GM12878 (cell line): ENCODE measurements around the gene FAM222A. TPM values are rescaled to one million over a fixed set of nuclear protein-coding genes. Genes with fewer than 3 reads are reported as not detected.

Experiments
- ATAC-seq: fragments of 200-7000 bp; cut with Tn5 transposase; 3 replicates; pipeline ENCODE4 v1.9.1; 2020; ENCODE audit warnings: mild to moderate bottlenecking, moderate library complexity
- BruUV-seq: library from RNA; stranded (reverse); fragments of 400-500 nt; replicated peaks from 2 replicates; lab custom pipeline; 2021; lab: Mats Ljungman, UMichigan
- CTCF ChIA-PET: fragments of 300-600 bp; sonication (Branson Sonifier 250); formaldehyde crosslinking; extraction: SDS; loops from one replicate; lab custom pipeline; 2021; ENCODE audit warnings: inconsistent platforms; lab: Yijun Ruan, JAX
- POLR2A ChIA-PET: fragments of 350-600 bp; formaldehyde crosslinking; extraction: SDS; loops from one replicate; lab custom pipeline; 2021; ENCODE audit warnings: inconsistent platforms; lab: Charles Lee
- RAD21 ChIA-PET: fragments of 300-600 bp; sonication (Branson Sonifier 250); formaldehyde crosslinking; loops from one replicate; lab custom pipeline; 2023; ENCODE audit warnings: antibody characterized with exemption; ENCODE audit not compliant: unreplicated experiment; lab: Charles Lee
- SMC1A ChIA-PET: fragments of 300-600 bp; sonication (Branson Sonifier 250); formaldehyde crosslinking; loops from one replicate; lab custom pipeline; 2023; ENCODE audit not compliant: unreplicated experiment, uncharacterized antibody; lab: Charles Lee
- DNase-seq: peaks from one replicate; pipeline ENCODE4 v3.0.0-alpha.2; 2011; ENCODE audit warnings: low read depth, low spot score
- FAIRE-seq: peaks from 3 replicates; lab custom pipeline; 2011; peaks lifted over from hg19 to GRCh38; lab: Jason Lieb, UNC
- H2AFZ ChIP-seq: 2 replicates; pipeline ENCODE4 v1.6.0; 2011; ENCODE audit warnings: low read depth, low read length, control low read depth; ENCODE audit not compliant: control insufficient read depth
- H3K27ac ChIP-seq: 2 replicates; pipeline ENCODE4 v1.5.1; 2011; ENCODE audit warnings: control low read depth; ENCODE audit not compliant: control insufficient read depth, insufficient read depth
- H3K27me3 ChIP-seq, 2 experiments: replicated peaks in 1 of 2; 2 replicates each; pipeline versions ENCODE4 v1.6.0 to v1.6.1; 2011; ENCODE audit warnings: low read length in 1 of 2; ENCODE audit not compliant: control insufficient read depth in 2 of 2, insufficient read depth in 2 of 2
- H3K36me3 ChIP-seq, 2 experiments: 2 replicates each; pipeline ENCODE4 v1.5.1; 2011; ENCODE audit warnings: low read length in 1 of 2; ENCODE audit not compliant: control insufficient read depth in 2 of 2, insufficient read depth in 2 of 2
- H3K4me1 ChIP-seq: 2 replicates; pipeline ENCODE4 v1.6.1; 2011; ENCODE audit warnings: mild to moderate bottlenecking, low read length, moderate library complexity, mixed read lengths; ENCODE audit not compliant: control insufficient read depth, insufficient read depth
- H3K4me2 ChIP-seq: 2 replicates; pipeline ENCODE4 v1.6.0; 2011; ENCODE audit warnings: control low read depth; ENCODE audit not compliant: control insufficient read depth, insufficient read depth
- H3K4me3 ChIP-seq: fragments of 200-600 bp; sonication (generic); 2 replicates; pipeline ENCODE4 v1.5.1; 2016
- H3K79me2 ChIP-seq: 2 replicates; pipeline ENCODE4 v1.6.0; 2011; ENCODE audit warnings: low read length; ENCODE audit not compliant: control insufficient read depth, insufficient read depth
- H3K9ac ChIP-seq: 2 replicates; pipeline ENCODE4 v1.8.0; 2011; ENCODE audit warnings: low read length, control low read depth, mixed read lengths; ENCODE audit not compliant: control insufficient read depth, insufficient read depth
- H3K9me3 ChIP-seq: replicated peaks from 3 replicates; pipeline ENCODE4 v1.5.1; 2011; ENCODE audit warnings: mild to moderate bottlenecking, low read length; ENCODE audit not compliant: control insufficient read depth, insufficient read depth
- H4K20me1 ChIP-seq: 2 replicates; pipeline ENCODE4 v1.6.0; 2011; ENCODE audit not compliant: control insufficient read depth, insufficient read depth
- BRCA1 ChIP-seq: IDR thresholded peaks from 2 replicates; pipeline ENCODE4 v1.6.1; 2011; ENCODE audit warnings: low read depth, low read length, improper control_type of control experiment
- CEBPB ChIP-seq, 2 experiments: fragments of 150-350 bp in 1 of 2; IDR thresholded peaks; 2 replicates each; pipeline ENCODE4 v1.6.1; 2012 to 2014; ENCODE audit warnings: low read depth in 2 of 2, low read length in 2 of 2, borderline replicate concordance in 1 of 2, inconsistent platforms in 1 of 2
- CREB1 ChIP-seq: IDR thresholded peaks from 2 replicates; pipeline ENCODE4 v1.6.1; 2012; ENCODE audit warnings: low read depth, mild to moderate bottlenecking, inconsistent platforms
- DPF2 ChIP-seq: fragments of 450-650 bp; IDR thresholded peaks from 2 replicates; pipeline ENCODE4 v1.6.1; 2017; ENCODE audit warnings: mild to moderate bottlenecking
- EGR1 ChIP-seq, 2 experiments: IDR thresholded peaks; 1 replicate in 1 of 2; 2 replicates in 1 of 2; pipeline ENCODE4 v1.6.1; 2011 to 2012; ENCODE audit warnings: low read depth in 2 of 2, low read length in 2 of 2, borderline replicate concordance in 1 of 2, mild to moderate bottlenecking in 1 of 2, moderate library complexity in 1 of 2
- KAT2A ChIP-seq: conservative IDR thresholded peaks from 2 replicates; pipeline ENCODE4 v1.6.1; 2011; ENCODE audit warnings: low read depth, low read length; ENCODE audit not compliant: control insufficient read depth
- MEF2B ChIP-seq: fragments of 450-650 bp; IDR thresholded peaks from 2 replicates; pipeline ENCODE4 v1.6.1; 2018; ENCODE audit warnings: mild to moderate bottlenecking, moderate library complexity; ENCODE audit not compliant: partially characterized antibody, poor library complexity, severe bottlenecking
- NBN ChIP-seq: fragments of 450-650 bp; IDR thresholded peaks from 2 replicates; pipeline ENCODE4 v1.6.1; 2016
- NFYA ChIP-seq: IDR thresholded peaks from 2 replicates; pipeline ENCODE4 v1.6.1; 2011; ENCODE audit warnings: low read depth, mild to moderate bottlenecking, low read length, improper control_type of control experiment, borderline replicate concordance
- NR2C1 ChIP-seq: fragments of 450-650 bp; IDR thresholded peaks from 2 replicates; pipeline ENCODE4 v1.6.1; 2017; ENCODE audit warnings: antibody characterized with exemption, mild to moderate bottlenecking, moderate library complexity
- PML ChIP-seq: IDR thresholded peaks from 2 replicates; pipeline ENCODE4 v1.6.1; 2012; ENCODE audit warnings: low read length, inconsistent platforms
- RELA ChIP-seq: fragments of 450-650 bp; IDR thresholded peaks from 2 replicates; pipeline ENCODE4 v1.8.0; 2014; ENCODE audit warnings: borderline replicate concordance; ENCODE audit not compliant: partially characterized antibody
- SREBF1 ChIP-seq: IDR thresholded peaks from 2 replicates; pipeline ENCODE4 v1.6.1; 2012; ENCODE audit warnings: mild to moderate bottlenecking, low read length
- SRF ChIP-seq, 2 experiments: IDR thresholded peaks; 2 replicates each; pipeline ENCODE4 v1.6.1; 2011; ENCODE audit warnings: low read depth in 2 of 2, low read length in 2 of 2, mild to moderate bottlenecking in 1 of 2, moderate library complexity in 1 of 2
- TCF12 ChIP-seq: IDR thresholded peaks from 2 replicates; pipeline ENCODE4 v1.6.1; 2011; ENCODE audit warnings: low read depth, mild to moderate bottlenecking, low read length
- WGBS: methylation state at CpG from one replicate; pipeline ENCODE4 v1.1.6; 2016; ENCODE audit warnings: low lambda C conversion rate; ENCODE audit not compliant: insufficient replicate concordance, insufficient coverage; ENCODE audit errors: missing lambda C conversion rate; 5-methylcytosine and 5-hydroxymethylcytosine counted together
- in situ Hi-C: fragments of 300-500 bp; cut with MboI; formaldehyde crosslinking; loops from 9 replicates; pipeline ENCODE4 v1.14.3; 2018; ENCODE audit warnings: mixed read lengths
- intact Hi-C: fragments of 100-400 bp; cut with micrococcal nuclease; formaldehyde crosslinking; loops from one replicate; pipeline ENCODE4 v1.14.2; 2022; ENCODE audit not compliant: unreplicated experiment
- polyA plus RNA-seq, 11 experiments: library from polyadenylated mRNA; depleted of rRNA in 4 of 11; unstranded in 6 of 11; stranded (reverse) in 5 of 11; fragments of >200 nt; fragmentation: Nextera tagmentation in 4 of 11; fragmentation: Illumina TruSeq in 1 of 11; extraction: Ambion mirVana in 4 of 11; extraction: Trizol in 1 of 11; gene quantifications; 1 replicate in 1 of 11; 2 replicates in 10 of 11; pipeline versions ENCODE4 v1.2.1 to v1.2.3, GENCODE V29; 2011 to 2016; ENCODE audit warnings: inconsistent platforms in 2 of 11, missing spikeins in 2 of 11, low read depth in 1 of 11
- total RNA-seq, 4 experiments: library from RNA; depleted of rRNA in 3 of 4; stranded (reverse); fragments of >200 nt in 3 of 4; fragmentation: Illumina TruSeq in 1 of 4; extraction: Trizol in 1 of 4; gene quantifications; 2 replicates each; pipeline versions ENCODE4 v1.2.1 to v1.2.3, GENCODE V29; 2013 to 2021
- TF ChIP-seq, protein P1 (sequence below): IDR thresholded peaks from 2 replicates; pipeline ENCODE4 v1.6.1; 2012; ENCODE audit warnings: low read depth, low read length, improper control_type of control experiment
- TF ChIP-seq, protein P2 (sequence below): IDR thresholded peaks from 2 replicates; pipeline ENCODE4 v1.6.1; 2012; ENCODE audit warnings: low read depth, low read length, improper control_type of control experiment

Gene FAM222A
- total and polyA plus RNA-seq, 10 of the 15 experiments (the other 5 are each of a cell fraction or from before 2014, with no cell fraction given): 0.04 to 0.49 (median 0.14) TPM; not detected in 3

DNA sequence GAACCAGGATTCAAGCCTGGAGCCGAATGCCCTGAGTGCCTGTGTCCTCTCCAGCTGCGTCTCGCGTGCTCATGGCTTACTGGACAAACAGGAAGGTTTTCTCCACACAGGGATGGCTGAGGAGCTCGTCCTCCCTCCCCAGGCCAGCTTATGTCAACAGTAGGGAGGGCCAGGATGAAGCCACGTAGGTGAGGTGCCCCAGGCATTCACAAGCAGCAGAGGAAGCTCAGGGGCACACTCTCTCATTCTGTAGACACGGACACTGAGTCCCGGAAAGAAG lies 70.3 kb downstream of the FAM222A start:
- SMC1A ChIA-PET: no interaction called here
- CTCF ChIA-PET: no interaction called here
- Histone ChIP-seq H3K4me1 (no peaks in the 10 kb centered on the region), H3K9me3 (no peaks in the 10 kb centered on the region; the same call in 2 of the 3 replicates), H2AFZ (no peak overlapping the region), H3K4me2 (no peak overlapping the region), H3K4me3 (no peak overlapping the region), H3K27ac (no peak overlapping the region), H3K9ac (no peak overlapping the region), H3K79me2 (no peaks in the 10 kb centered on the region), H3K27me3 (peaks cover 0 to 4% of the 10 kb centered on the region in 2 experiments; a peak in 2 of 4 replicates), H4K20me1 (no peaks in the 10 kb centered on the region), H3K36me3 (no peaks in the 10 kb centered on the region)
- TF ChIP-seq BRCA1: no peak
- no peak for TF ChIP-seq CREB1
- TF ChIP-seq DPF2: no peak
- TF ChIP-seq EGR1 (IDR thresholded peaks at IDR 0.05; ENCODE audit: borderline replicate concordance in 1 of 2, low read depth in 2 of 2, low read length in 2 of 2): no peak
- no peak for TF ChIP-seq NBN
- no peak for TF ChIP-seq SREBF1
- no peak for TF ChIP-seq RELA
- no peak for FAIRE-seq
- intact Hi-C loops: no loop called here
- no peak for ATAC-seq
- RAD21 ChIA-PET: interaction anchor here (0.7 kb wide), 1 partner anchor 355 kb away, joined by 3 read pairs; no protein-coding TSS in a partner anchor
- 49% methylated on average over 8 of the region's 8 CpGs for WGBS
- no peak for DNase-seq
- POLR2A ChIA-PET: no interaction called here
- in situ Hi-C loops: no loop called here
- no TSS peak for BruUV-seq

DNA sequence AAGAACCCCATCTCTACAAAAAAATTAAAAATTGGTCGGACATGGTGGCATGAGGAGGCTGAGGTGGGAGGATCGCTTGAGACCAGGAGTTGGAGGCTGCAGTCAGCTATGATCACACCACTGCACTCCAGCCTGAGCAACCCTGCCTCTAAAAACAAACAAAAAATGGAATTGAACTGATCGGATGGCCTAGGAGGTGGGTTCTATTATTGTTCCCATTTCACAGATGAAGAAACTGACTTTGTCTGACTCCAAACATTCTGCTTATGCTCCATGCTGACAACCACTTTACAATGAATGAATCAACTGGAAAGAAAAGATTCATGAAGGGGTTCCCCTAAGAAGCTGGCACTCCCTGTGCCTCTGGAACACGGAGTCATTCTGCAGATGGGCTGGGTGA lies 72.2 kb downstream of the FAM222A start:
- Histone ChIP-seq H3K36me3 (no peaks in the 10 kb centered on the region), H3K4me1 (no peaks in the 10 kb centered on the region), H3K4me2 (no peak overlapping the region), H3K79me2 (no peaks in the 10 kb centered on the region), H4K20me1 (no peaks in the 10 kb centered on the region), H2AFZ (no peak overlapping the region), H3K9ac (no peak overlapping the region), H3K9me3 (no peaks in the 10 kb centered on the region; the same call in 2 of the 3 replicates), H3K27me3 (peaks cover 3 to 4% of the 10 kb centered on the region in 2 experiments; a peak in 3 of 4 replicates), H3K27ac (no peak overlapping the region), H3K4me3 (no peak overlapping the region)
- intact Hi-C loops (no loop called here), in situ Hi-C loops (no loop called here)
- no peak for FAIRE-seq
- ChIA-PET POLR2A (interaction anchor here (0.6 kb wide), 1 partner anchor 117 kb away, joined by 3 read pairs; no protein-coding TSS in a partner anchor), CTCF (no interaction called here), SMC1A (no interaction called here), RAD21 (no interaction called here)
- no peak for ATAC-seq
- DNase-seq: no peak
- WGBS: 30% methylated on average over 4 of the region's 4 CpGs
- no TSS peak for BruUV-seq
- TF ChIP-seq KAT2A: no peak
- TF ChIP-seq, protein P1, sequence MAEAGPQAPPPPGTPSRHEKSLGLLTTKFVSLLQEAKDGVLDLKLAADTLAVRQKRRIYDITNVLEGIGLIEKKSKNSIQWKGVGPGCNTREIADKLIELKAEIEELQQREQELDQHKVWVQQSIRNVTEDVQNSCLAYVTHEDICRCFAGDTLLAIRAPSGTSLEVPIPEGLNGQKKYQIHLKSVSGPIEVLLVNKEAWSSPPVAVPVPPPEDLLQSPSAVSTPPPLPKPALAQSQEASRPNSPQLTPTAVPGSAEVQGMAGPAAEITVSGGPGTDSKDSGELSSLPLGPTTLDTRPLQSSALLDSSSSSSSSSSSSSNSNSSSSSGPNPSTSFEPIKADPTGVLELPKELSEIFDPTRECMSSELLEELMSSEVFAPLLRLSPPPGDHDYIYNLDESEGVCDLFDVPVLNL: no peak
- no peak for TF ChIP-seq NR2C1
- no peak for TF ChIP-seq TCF12
- no peak for TF ChIP-seq CEBPB (IDR thresholded peaks at IDR 0.05; ENCODE audit: borderline replicate concordance in 1 of 2, low read depth in 2 of 2, low read length in 2 of 2)
- TF ChIP-seq PML: no peak
- no peak for TF ChIP-seq MEF2B
- TF ChIP-seq NFYA: no peak
- TF ChIP-seq, protein P2, sequence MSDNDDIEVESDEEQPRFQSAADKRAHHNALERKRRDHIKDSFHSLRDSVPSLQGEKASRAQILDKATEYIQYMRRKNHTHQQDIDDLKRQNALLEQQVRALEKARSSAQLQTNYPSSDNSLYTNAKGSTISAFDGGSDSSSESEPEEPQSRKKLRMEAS: no peak
- no peak for TF ChIP-seq SRF (IDR thresholded peaks at IDR 0.05; ENCODE audit: low read depth in 2 of 2, low read length in 2 of 2)
